Kidney epithelial cell (primary cell): ENCODE measurements around the gene MTMR3. TPM values are rescaled to one million over a fixed set of nuclear protein-coding genes. Genes with fewer than 3 reads are reported as not detected.
A peak's percentile ranks its signal among the peaks of the same experiment; 100 is the strongest.

Source experiments
- DNase-seq: peaks from one replicate; pipeline ENCODE4 v3.0.0-alpha.2; 2010; ENCODE audit warnings: low read depth
- H3K27me3 ChIP-seq: 2 replicates; pipeline ENCODE4 v1.6.0; 2011; ENCODE audit warnings: low read length; ENCODE audit not compliant: control insufficient read depth, insufficient read depth
- H3K36me3 ChIP-seq: 2 replicates; pipeline ENCODE4 v1.5.1; 2011; ENCODE audit warnings: low read length; ENCODE audit not compliant: control insufficient read depth, insufficient read depth
- H3K4me3 ChIP-seq: 2 replicates; pipeline ENCODE4 v1.5.1; 2011; ENCODE audit warnings: low read depth, mild to moderate bottlenecking, control low read depth, low read length
- CTCF ChIP-seq: IDR thresholded peaks from 2 replicates; pipeline ENCODE4 v1.5.1; 2011; ENCODE audit warnings: mild to moderate bottlenecking, moderate library complexity, low read length, control low read depth, inconsistent platforms; ENCODE audit not compliant: insufficient read depth, poor library complexity, severe bottlenecking
- total RNA-seq: library from RNA; depleted of rRNA; stranded (reverse); fragments of >200 nt; gene quantifications from 2 replicates; pipeline ENCODE4 v1.2.3, GENCODE V29; 2015

Gene MTMR3
- total RNA-seq, 1 donor from 2014 or later, result 31.9 TPM

- Histone ChIP-seq H3K27me3 (no peaks in the 10 kb centered on the region), H3K36me3 (no peaks in the 10 kb centered on the region), H3K4me3 (no peak overlapping the region)
- no peak for TF ChIP-seq CTCF
- DNase-seq, result no peak
Measured at GRCh38 chr22:30074147-30074546, 191.2 kb downstream of the MTMR3 start.

- no peaks in the 10 kb centered on the region for H3K27me3 ChIP-seq
- no peak for DNase-seq
- TF ChIP-seq CTCF, result no peak
- H3K4me3 ChIP-seq, result no peak overlapping the region
- no peaks in the 10 kb centered on the region for H3K36me3 ChIP-seq
Measured at GRCh38 chr22:30074994-30075393, 192.0 kb downstream of the MTMR3 start.

GRCh38 chr22:30077279-30077880 lies 194.4 kb downstream of the MTMR3 start:
- TF ChIP-seq CTCF, result no peak
- no peak for DNase-seq
- H3K27me3 ChIP-seq, result no peaks in the 10 kb centered on the region
- no peaks in the 10 kb centered on the region for H3K36me3 ChIP-seq
- H3K4me3 ChIP-seq, result no peak overlapping the region

GRCh38 chr22:30078320-30079311 lies 195.6 kb downstream of the MTMR3 start:
- Histone ChIP-seq H3K36me3 (no peaks in the 10 kb centered on the region), H3K4me3 (no peak overlapping the region), H3K27me3 (no peaks in the 10 kb centered on the region)
- DNase-seq, result no peak
- TF ChIP-seq CTCF, result no peak

GRCh38 chr22:30079952-30080533 lies 197.1 kb downstream of the MTMR3 start, which contains the start of gene HORMAD2:
HORMAD2 (plus strand) TSS chr22:30080464; CDS start chr22:30093953, 13,489 bp downstream.
- Histone ChIP-seq H3K27me3 (no peaks in the 10 kb centered on the region), H3K36me3 (no peaks in the 10 kb centered on the region), H3K4me3 (peak within 1 kb of the TSS; percentile 24)
- TF ChIP-seq CTCF, result no peak
- DNase-seq, result peak; percentile 7

Other genes starting within 250 kb of the MTMR3 start
- not detected in 2 replicates for gene CABP7, start 163.2 kb upstream of the MTMR3 start, total RNA-seq
- gene ZMAT5, start 116.2 kb upstream of the MTMR3 start, total RNA-seq, result 34.2 and 37.1 TPM in 2 replicates
- gene UQCR10, start 115.8 kb upstream of the MTMR3 start, total RNA-seq, result 62.0 and 75.5 TPM in 2 replicates
- 38.6 and 41.7 TPM in 2 replicates for gene ASCC2, start 44.9 kb upstream of the MTMR3 start, total RNA-seq
- not detected in 2 replicates for gene HORMAD2, start 197.3 kb downstream of the MTMR3 start, total RNA-seq